Effector memory CD8-positive, alpha-beta T cell (primary cell): Measurements from ENCODE around the gene TBX3.

Experiments used
- ATAC-seq: fragments of 150-1000 bp; cut with Tn5 transposase; replicated peaks from 2 replicates; pipeline ENCODE4 v1.10.0; 2021; ENCODE audit warnings: mild to moderate bottlenecking, moderate library complexity
- DNase-seq, 3 experiments: peaks; one replicate each; pipeline ENCODE4 v3.0.0; 2021
- H3K27ac Mint-ChIP-seq, 2 donors: one replicate each; pipeline ENCODE4 v1.8.0; 2022; ENCODE audit warnings: mild to moderate bottlenecking in 2 of 2, mixed read lengths in 2 of 2, moderate library complexity in 2 of 2
- H3K27me3 Mint-ChIP-seq, 2 donors: one replicate each; pipeline ENCODE4 v1.8.0; 2022; ENCODE audit warnings: mixed read lengths in 2 of 2
- H3K36me3 Mint-ChIP-seq: one replicate; pipeline ENCODE4 v1.8.0; 2022; ENCODE audit warnings: mild to moderate bottlenecking, moderate library complexity, mixed read lengths; ENCODE audit not compliant: insufficient read depth
- H3K4me1 Mint-ChIP-seq, 2 donors: one replicate each; pipeline ENCODE4 v1.8.0; 2022; ENCODE audit warnings: low read depth in 2 of 2, mixed read lengths in 2 of 2
- H3K4me3 Mint-ChIP-seq, 2 donors: one replicate each; pipeline ENCODE4 v1.8.0; 2022; ENCODE audit warnings: mild to moderate bottlenecking in 2 of 2, mixed read lengths in 2 of 2, moderate library complexity in 2 of 2
- H3K9me3 Mint-ChIP-seq, 2 donors: one replicate each; pipeline ENCODE4 v1.8.0; 2022; ENCODE audit warnings: mixed read lengths in 2 of 2

Gene TBX3

GRCh38 chr12:114702462-114702861 is 18.5 kb upstream of the TBX3 start:
- H3K4me1 Mint-ChIP-seq = no peaks in the 10 kb centered on the region
- H3K4me3 Mint-ChIP-seq = no peak overlapping the region
- no peak overlapping the region for H3K27ac Mint-ChIP-seq
- DNase-seq (no peak), ATAC-seq (no peak)
- H3K36me3 Mint-ChIP-seq = no peaks in the 10 kb centered on the region
- H3K9me3 Mint-ChIP-seq = no peaks in the 10 kb centered on the region
- H3K27me3 Mint-ChIP-seq = peaks cover 54 to 69% of the 10 kb centered on the region in 2 donors

DNA sequence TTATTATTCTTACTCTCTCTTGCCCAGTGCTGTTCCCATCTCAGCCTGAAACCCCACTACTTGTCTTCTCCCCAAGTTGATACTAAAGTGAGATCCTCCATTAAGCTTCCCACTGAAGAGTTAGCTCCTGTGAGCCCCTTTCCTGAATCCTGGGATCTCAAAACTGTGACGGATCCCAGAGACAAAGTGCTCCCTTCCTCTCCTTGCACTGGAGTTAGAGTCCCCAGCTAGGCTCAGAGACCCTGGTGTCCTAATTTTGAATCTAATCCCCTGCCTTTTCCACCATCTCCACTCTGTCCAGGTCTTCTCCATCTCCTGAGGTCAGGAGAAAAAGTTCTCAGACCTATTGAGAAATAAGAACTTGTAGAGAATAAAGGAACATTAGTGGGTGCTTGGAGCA is 17.6 kb upstream of the TBX3 start:
- H3K27ac Mint-ChIP-seq = no peak overlapping the region

GRCh38 chr12:114701104-114701414 is 17.1 kb upstream of the TBX3 start:
- no peak for ATAC-seq
- no peak overlapping the region for H3K4me3 Mint-ChIP-seq

More for the DNA sequence above, 17.6 kb upstream of the TBX3 start:
- Mint-ChIP-seq H3K9me3 (no peaks in the 10 kb centered on the region), H3K4me3 (no peak overlapping the region), H3K4me1 (no peaks in the 10 kb centered on the region), H3K36me3 (peaks cover 3% of the 10 kb centered on the region), H3K27me3 (peaks cover 63 to 78% of the 10 kb centered on the region in 2 donors)
- no peak for DNase-seq
- no peak for ATAC-seq

GRCh38 chr12:114700392-114701103 is 16.6 kb upstream of the TBX3 start:
- Mint-ChIP-seq H3K27ac (no peak overlapping the region), H3K36me3 (peaks cover 3% of the 10 kb centered on the region), H3K4me1 (no peaks in the 10 kb centered on the region), H3K4me3 (no peak overlapping the region), H3K27me3 (peaks cover 73 to 88% of the 10 kb centered on the region in 2 donors), H3K9me3 (no peaks in the 10 kb centered on the region)
- ATAC-seq (no peak), DNase-seq (no peak)

More at GRCh38 chr12:114701104-114701414, 17.1 kb upstream of the TBX3 start:
- Mint-ChIP-seq H3K9me3 (no peaks in the 10 kb centered on the region), H3K27me3 (peaks cover 68 to 83% of the 10 kb centered on the region in 2 donors), H3K27ac (no peak overlapping the region), H3K36me3 (peaks cover 3% of the 10 kb centered on the region), H3K4me1 (no peaks in the 10 kb centered on the region)
- DNase-seq = no peak

GRCh38 chr12:114698566-114699163 is 14.7 kb upstream of the TBX3 start:
- DNase-seq = no peak
- Mint-ChIP-seq H3K36me3 (peaks cover 3% of the 10 kb centered on the region), H3K4me3 (no peak overlapping the region), H3K27ac (no peak overlapping the region), H3K4me1 (no peaks in the 10 kb centered on the region), H3K27me3 (peaks cover 92 to 100% of the 10 kb centered on the region in 2 donors), H3K9me3 (no peaks in the 10 kb centered on the region)
- no peak for ATAC-seq

GRCh38 chr12:114697741-114698565 is 14.0 kb upstream of the TBX3 start:
- H3K4me1 Mint-ChIP-seq = no peaks in the 10 kb centered on the region
- H3K36me3 Mint-ChIP-seq = peaks cover 3% of the 10 kb centered on the region
- ATAC-seq (no peak), DNase-seq (no peak)
- H3K9me3 Mint-ChIP-seq = no peaks in the 10 kb centered on the region
- H3K27ac Mint-ChIP-seq = no peak overlapping the region
- peaks cover 95 to 100% of the 10 kb centered on the region in 2 donors for H3K27me3 Mint-ChIP-seq
- no peak overlapping the region for H3K4me3 Mint-ChIP-seq

- H3K9me3 Mint-ChIP-seq = no peaks in the 10 kb centered on the region
- no peaks in the 10 kb centered on the region for H3K4me1 Mint-ChIP-seq
- peaks cover 3% of the 10 kb centered on the region for H3K36me3 Mint-ChIP-seq
- ATAC-seq = no peak
- no peak overlapping the region for H3K27ac Mint-ChIP-seq
- peaks cover 95 to 100% of the 10 kb centered on the region in 2 donors for H3K27me3 Mint-ChIP-seq
- no peak for DNase-seq
- H3K4me3 Mint-ChIP-seq = no peak overlapping the region
Observed at GRCh38 chr12:114697243-114697716, 13.3 kb upstream of the TBX3 start.

- ATAC-seq (no peak), DNase-seq (no peak)
- Mint-ChIP-seq H3K36me3 (peaks cover 3% of the 10 kb centered on the region), H3K4me1 (no peaks in the 10 kb centered on the region), H3K9me3 (no peaks in the 10 kb centered on the region), H3K4me3 (no peak overlapping the region), H3K27me3 (peaks cover 92 to 100% of the 10 kb centered on the region in 2 donors), H3K27ac (no peak overlapping the region)
Observed at GRCh38 chr12:114696443-114697242, 12.7 kb upstream of the TBX3 start.

GRCh38 chr12:114695305-114695592 is 11.3 kb upstream of the TBX3 start:
- no peak for ATAC-seq
- no peak for DNase-seq
- H3K9me3 Mint-ChIP-seq = no peaks in the 10 kb centered on the region
- H3K36me3 Mint-ChIP-seq = peaks cover 3% of the 10 kb centered on the region
- H3K4me3 Mint-ChIP-seq = no peak overlapping the region
- H3K4me1 Mint-ChIP-seq = no peaks in the 10 kb centered on the region
- H3K27me3 Mint-ChIP-seq = peaks cover 94 to 100% of the 10 kb centered on the region in 2 donors
- H3K27ac Mint-ChIP-seq = no peak overlapping the region

- Mint-ChIP-seq H3K9me3 (no peaks in the 10 kb centered on the region), H3K36me3 (peaks cover 3% of the 10 kb centered on the region), H3K27ac (no peak overlapping the region), H3K4me3 (no peak overlapping the region), H3K27me3 (peaks cover 94 to 100% of the 10 kb centered on the region in 2 donors), H3K4me1 (no peaks in the 10 kb centered on the region)
- DNase-seq (no peak), ATAC-seq (no peak)
Observed at GRCh38 chr12:114694436-114695304, 10.7 kb upstream of the TBX3 start.

- no peak for DNase-seq
- peaks cover 97 to 100% of the 10 kb centered on the region in 2 donors for H3K27me3 Mint-ChIP-seq
- H3K4me3 Mint-ChIP-seq = no peak overlapping the region
- no peaks in the 10 kb centered on the region for H3K4me1 Mint-ChIP-seq
- no peaks in the 10 kb centered on the region for H3K9me3 Mint-ChIP-seq
- H3K36me3 Mint-ChIP-seq = peaks cover 3% of the 10 kb centered on the region
- no peak overlapping the region for H3K27ac Mint-ChIP-seq
- ATAC-seq = no peak
Observed at GRCh38 chr12:114693532-114693931, 9.6 kb upstream of the TBX3 start.

DNA sequence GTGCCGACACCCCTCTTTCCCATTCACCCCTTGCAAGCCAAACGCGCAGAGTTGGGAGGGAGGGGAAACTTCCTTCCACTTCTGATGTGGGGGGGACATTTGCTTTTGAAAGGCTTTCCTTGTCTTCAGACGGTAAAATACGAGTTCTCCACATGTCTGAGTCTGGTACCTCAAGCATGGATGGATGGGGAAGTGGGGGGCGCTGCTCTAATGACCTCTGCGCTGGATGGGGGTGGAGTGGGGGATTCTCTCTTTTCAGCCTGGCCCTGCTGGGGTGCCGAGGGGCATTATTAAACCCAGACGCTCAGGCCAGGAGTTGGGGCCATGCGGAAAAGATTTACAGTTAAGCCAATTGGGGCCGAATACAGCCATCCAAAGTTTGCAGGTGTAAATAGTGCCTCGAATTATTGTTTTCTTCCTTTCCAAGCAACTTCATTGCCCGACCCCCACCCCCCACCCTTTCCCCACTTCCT is 9.1 kb upstream of the TBX3 start:
- peaks cover 97 to 100% of the 10 kb centered on the region in 2 donors for H3K27me3 Mint-ChIP-seq
- no peaks in the 10 kb centered on the region for H3K9me3 Mint-ChIP-seq
- H3K4me3 Mint-ChIP-seq = no peak overlapping the region
- H3K4me1 Mint-ChIP-seq = no peaks in the 10 kb centered on the region
- no peak for DNase-seq
- peaks cover 3% of the 10 kb centered on the region for H3K36me3 Mint-ChIP-seq
- no peak for ATAC-seq
- no peak overlapping the region for H3K27ac Mint-ChIP-seq
